Trophoblast cell (in vitro differentiated cells and primary cell): ENCODE results near the gene PITX2.

Experiments used
- DNase-seq, 2 donors: peaks; one replicate each; pipeline ENCODE4 v3.0.0-alpha.2; 2016
- H2AFZ ChIP-seq: 2 replicates; pipeline ENCODE4 v1.6.1; 2013; ENCODE audit warnings: low read length, moderate library complexity, mild to moderate bottlenecking; ENCODE audit not compliant: insufficient read depth, poor library complexity
- H2AK5ac ChIP-seq: 2 replicates; pipeline ENCODE4 v1.6.1; 2013; ENCODE audit warnings: mild to moderate bottlenecking, low read length
- H2BK120ac ChIP-seq: 2 replicates; pipeline ENCODE4 v1.6.1; 2013; ENCODE audit warnings: low read length, mild to moderate bottlenecking, moderate library complexity; ENCODE audit not compliant: insufficient read depth, poor library complexity
- H2BK12ac ChIP-seq: 2 replicates; pipeline ENCODE4 v1.6.1; 2013; ENCODE audit warnings: mild to moderate bottlenecking, low read length, moderate library complexity
- H2BK5ac ChIP-seq: 2 replicates; pipeline ENCODE4 v1.6.1; 2013; ENCODE audit warnings: low read length, low read depth, moderate library complexity, mild to moderate bottlenecking; ENCODE audit not compliant: poor library complexity
- H3K14ac ChIP-seq: 2 replicates; pipeline ENCODE4 v1.6.1; 2013; ENCODE audit warnings: mild to moderate bottlenecking, low read length
- H3K18ac ChIP-seq: 2 replicates; pipeline ENCODE4 v1.6.1; 2013; ENCODE audit warnings: mild to moderate bottlenecking, low read length
- H3K23ac ChIP-seq: 2 replicates; pipeline ENCODE4 v1.6.1; 2013; ENCODE audit warnings: low read length
- H3K27ac ChIP-seq: 2 replicates; pipeline ENCODE4 v1.5.1; 2013; ENCODE audit warnings: low read depth, mild to moderate bottlenecking, inconsistent platforms, low read length, moderate library complexity
- H3K27me3 ChIP-seq: 2 replicates; pipeline ENCODE4 v1.6.1; 2013; ENCODE audit warnings: inconsistent platforms, mild to moderate bottlenecking, low read length, moderate library complexity; ENCODE audit not compliant: insufficient read depth
- H3K36me3 ChIP-seq, 2 experiments: 1 replicate in 1 of 2; 2 replicates in 1 of 2; pipeline ENCODE4 v1.6.1; 2013; ENCODE audit warnings: low read length in 2 of 2, mild to moderate bottlenecking in 2 of 2, moderate library complexity in 1 of 2; ENCODE audit not compliant: insufficient read depth in 2 of 2, control insufficient read depth in 1 of 2
- H3K4ac ChIP-seq: 2 replicates; pipeline ENCODE4 v1.6.1; 2013; ENCODE audit warnings: low read depth, mild to moderate bottlenecking, low read length, moderate library complexity
- H3K4me1 ChIP-seq, 2 experiments: 1 replicate in 1 of 2; 2 replicates in 1 of 2; pipeline ENCODE4 v1.6.1; 2013; ENCODE audit warnings: low read length in 2 of 2, mild to moderate bottlenecking in 2 of 2, moderate library complexity in 1 of 2; ENCODE audit not compliant: insufficient read depth in 2 of 2, control insufficient read depth in 1 of 2
- H3K4me2 ChIP-seq: 2 replicates; pipeline ENCODE4 v1.6.1; 2013; ENCODE audit warnings: inconsistent platforms, mild to moderate bottlenecking, low read length, moderate library complexity
- H3K4me3 ChIP-seq: 2 replicates; pipeline ENCODE4 v1.5.1; 2013; ENCODE audit warnings: mild to moderate bottlenecking, low read depth, low read length, inconsistent platforms
- H3K79me1 ChIP-seq: one replicate; pipeline ENCODE4 v1.6.1; 2013; ENCODE audit warnings: low read length
- H3K79me2 ChIP-seq: 2 replicates; pipeline ENCODE4 v1.6.1; 2013; ENCODE audit warnings: low read length, mild to moderate bottlenecking; ENCODE audit not compliant: control insufficient read depth, insufficient read depth, poor library complexity
- H3K9ac ChIP-seq: 2 replicates; pipeline ENCODE4 v1.6.1; 2013; ENCODE audit warnings: mild to moderate bottlenecking, low read length
- H3K9me3 ChIP-seq: 2 replicates; pipeline ENCODE4 v1.6.1; 2013; ENCODE audit warnings: low read depth, mild to moderate bottlenecking, control low read depth, inconsistent platforms, low read length; ENCODE audit not compliant: insufficient read depth
- H4K12ac ChIP-seq: 2 replicates; pipeline ENCODE4 v1.6.1; 2013; ENCODE audit warnings: low read depth, mild to moderate bottlenecking, low read length, moderate library complexity
- H4K8ac ChIP-seq: 2 replicates; pipeline ENCODE4 v1.6.1; 2013; ENCODE audit warnings: low read depth, mild to moderate bottlenecking, low read length, moderate library complexity
- H4K91ac ChIP-seq: one replicate; pipeline ENCODE4 v1.6.1; 2013; ENCODE audit warnings: low read depth, mild to moderate bottlenecking, low read length, moderate library complexity
- WGBS: extraction: QIAGEN DNeasy Blood & Tissue Kit; methylation state at CpG from one replicate; pipeline ENCODE4 v1.1.7; 2013; ENCODE audit warnings: missing lambda C conversion rate; ENCODE audit not compliant: insufficient read length, insufficient coverage; ENCODE audit errors: extremely low coverage; 5-methylcytosine and 5-hydroxymethylcytosine counted together

Gene PITX2

DNA sequence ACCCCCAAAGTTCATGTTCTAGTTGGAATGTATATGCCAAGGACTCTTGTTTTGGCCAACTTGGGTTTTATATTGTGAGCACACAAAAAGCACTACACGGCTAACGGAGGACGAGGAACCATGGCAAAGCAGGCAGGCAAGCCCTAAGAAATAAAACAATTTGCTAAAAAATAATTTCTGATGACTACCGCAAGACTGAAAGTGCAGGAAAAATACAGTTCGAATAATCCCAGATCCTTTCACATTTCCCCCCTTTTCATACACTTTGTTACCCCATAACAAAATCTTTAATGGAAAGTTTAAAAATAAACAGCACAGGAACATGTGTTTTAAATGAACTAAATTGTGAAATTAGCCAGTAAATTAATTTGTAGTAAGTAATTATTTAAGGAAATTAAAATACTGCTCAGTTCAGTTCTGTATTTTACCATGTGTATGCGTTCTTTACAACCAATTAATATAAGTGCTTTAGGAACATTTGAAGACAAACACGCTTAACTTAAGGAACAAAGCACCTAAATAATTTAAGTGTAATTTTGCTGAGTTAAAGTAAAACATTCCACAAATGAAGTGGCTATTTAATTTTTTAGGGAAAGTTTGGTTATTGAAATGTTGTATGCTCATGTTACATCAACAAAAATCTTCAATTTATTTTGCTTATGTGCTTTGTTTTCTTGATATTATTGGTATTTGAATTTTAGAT, 12.4 kb upstream of the PITX2 start:
- H3K4ac ChIP-seq: no peak overlapping the region
- H3K14ac ChIP-seq: no peak overlapping the region
- H3K79me1 ChIP-seq: no peaks in the 10 kb centered on the region
- no peak overlapping the region for H4K12ac ChIP-seq
- no peaks in the 10 kb centered on the region for H3K36me3 ChIP-seq
- H2AK5ac ChIP-seq: no peak overlapping the region
- no peak overlapping the region for H2BK12ac ChIP-seq
- peaks cover 18 to 24% of the 10 kb centered on the region in 2 experiments for H3K4me1 ChIP-seq
- H3K27me3 ChIP-seq: peaks cover 79% of the 10 kb centered on the region
- H3K4me3 ChIP-seq: no peak overlapping the region
- H3K18ac ChIP-seq: no peak overlapping the region
- no peak overlapping the region for H3K9ac ChIP-seq
- no CpG with 5 or more reads among the region's 7 CpGs for WGBS
- no peak overlapping the region for H2AFZ ChIP-seq
- DNase-seq: no peak
- H3K9me3 ChIP-seq: peaks cover 6% of the 10 kb centered on the region
- H3K27ac ChIP-seq: no peak overlapping the region
- no peak overlapping the region for H3K4me2 ChIP-seq
- H3K79me2 ChIP-seq: no peaks in the 10 kb centered on the region
- H2BK5ac ChIP-seq: no peak overlapping the region
- no peak overlapping the region for H2BK120ac ChIP-seq
- H4K8ac ChIP-seq: no peak overlapping the region
- H4K91ac ChIP-seq: no peak overlapping the region
- H3K23ac ChIP-seq: no peak overlapping the region

DNA sequence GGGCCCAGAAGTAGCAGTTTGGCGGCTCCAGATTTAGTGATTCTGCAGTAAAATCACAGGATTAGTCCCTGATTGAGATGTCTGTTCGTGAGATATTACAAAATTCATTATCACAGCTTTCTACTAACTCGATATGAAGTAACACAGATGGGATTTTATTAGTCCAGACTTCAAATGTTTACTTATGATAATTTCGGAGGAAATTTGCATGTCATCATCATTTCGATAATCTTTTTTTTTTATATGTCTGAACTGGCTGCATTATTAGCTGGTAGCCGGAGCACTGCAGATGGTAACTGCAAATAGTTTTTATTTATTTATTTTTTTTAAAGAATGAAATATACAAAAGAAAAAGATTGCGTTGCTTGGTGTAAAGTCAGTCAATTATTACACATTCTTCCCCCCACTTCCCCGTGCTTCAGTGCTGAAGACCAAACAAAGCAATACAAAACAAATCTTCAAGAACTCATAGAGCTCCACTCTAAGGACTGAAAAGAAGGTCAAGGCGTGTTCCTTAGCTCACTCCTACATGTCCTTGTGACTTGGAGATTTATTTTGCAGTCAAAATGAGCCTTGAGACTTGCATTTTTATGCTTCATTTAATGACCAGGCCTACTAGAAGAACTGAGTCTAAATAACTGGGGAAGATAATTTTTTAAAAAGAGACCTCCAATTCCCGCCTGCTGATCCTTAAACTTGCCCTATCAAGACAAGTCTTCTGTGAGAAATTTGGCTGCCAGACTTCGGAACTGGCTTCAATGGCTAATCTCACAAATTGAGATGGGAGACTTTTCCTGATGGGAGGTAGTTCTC, 11.7 kb upstream of the PITX2 start:
- WGBS: no CpG with 5 or more reads among the region's 11 CpGs
- Histone ChIP-seq H2BK5ac (no peak overlapping the region), H2BK120ac (no peak overlapping the region), H3K9ac (no peak overlapping the region), H2AFZ (no peak overlapping the region), H3K9me3 (peaks cover 6% of the 10 kb centered on the region), H3K79me1 (no peaks in the 10 kb centered on the region), H3K36me3 (no peaks in the 10 kb centered on the region), H3K79me2 (no peaks in the 10 kb centered on the region), H2BK12ac (no peak overlapping the region), H3K23ac (no peak overlapping the region), H3K4ac (no peak overlapping the region), H4K12ac (no peak overlapping the region), H3K14ac (no peak overlapping the region), H4K91ac (no peak overlapping the region), H3K18ac (no peak overlapping the region), H3K4me2 (peak overlapping the region; percentile 34), H3K27ac (no peak overlapping the region), H3K4me1 (peaks cover 18 to 24% of the 10 kb centered on the region in 2 experiments), H3K27me3 (peaks cover 78% of the 10 kb centered on the region), H2AK5ac (no peak overlapping the region), H4K8ac (no peak overlapping the region), H3K4me3 (no peak overlapping the region)
- no peak for DNase-seq

DNA sequence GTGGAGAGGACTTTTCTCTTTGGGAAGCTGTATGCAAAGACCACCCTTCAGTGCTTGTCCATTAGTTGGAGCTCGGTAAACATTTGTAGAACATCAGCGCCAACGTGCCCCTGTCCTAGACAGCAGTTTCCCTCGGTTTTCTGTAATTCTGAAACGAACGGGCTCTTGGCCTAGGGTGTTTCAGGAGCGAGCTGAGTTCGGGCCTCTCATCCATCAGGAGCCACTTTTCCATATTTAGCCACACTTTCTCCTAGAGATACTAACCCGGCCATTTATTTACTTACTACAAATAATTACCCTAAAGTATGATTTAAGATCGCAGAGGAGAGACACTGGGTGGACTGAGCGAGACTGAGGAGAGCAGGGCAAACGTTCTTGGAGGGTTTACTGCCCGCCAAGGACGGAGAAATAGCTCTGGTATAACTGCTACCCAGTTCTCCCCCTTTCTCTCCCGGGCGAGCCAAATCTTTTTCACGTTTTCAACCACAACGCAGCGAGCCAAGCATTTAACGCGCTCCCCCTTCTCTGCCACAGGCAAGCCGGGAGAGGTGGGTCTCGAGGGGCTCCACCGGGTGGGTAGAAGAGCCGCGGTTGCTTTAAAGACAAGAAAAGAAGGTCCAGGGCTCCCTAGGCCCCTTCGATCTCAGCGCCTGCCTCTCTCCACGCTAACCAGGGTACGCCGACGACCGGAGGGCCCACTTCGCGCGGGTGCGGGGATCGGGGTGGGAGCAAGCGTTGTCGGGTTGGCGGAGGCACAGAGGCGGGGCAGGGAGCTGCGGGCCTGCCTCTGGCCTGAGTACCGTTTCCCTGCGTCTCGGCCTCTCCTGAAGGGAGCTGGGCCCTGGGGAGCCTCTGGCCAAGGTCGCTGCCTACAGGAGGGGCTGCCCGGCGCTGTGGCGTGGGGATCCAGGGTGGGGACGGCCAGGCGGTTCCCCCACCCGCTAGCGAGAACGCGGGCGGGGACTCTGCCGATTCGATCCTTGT, 10.8 kb upstream of the PITX2 start:
- Histone ChIP-seq H3K27me3 (peaks cover 77% of the 10 kb centered on the region), H3K4me2 (peak overlapping the region; percentile 34), H3K23ac (no peak overlapping the region), H3K18ac (no peak overlapping the region), H4K12ac (no peak overlapping the region), H3K4me3 (no peak overlapping the region), H4K8ac (no peak overlapping the region), H3K79me1 (no peaks in the 10 kb centered on the region), H3K9ac (no peak overlapping the region), H2AFZ (no peak overlapping the region), H4K91ac (no peak overlapping the region), H3K36me3 (no peaks in the 10 kb centered on the region), H3K27ac (no peak overlapping the region), H3K9me3 (peaks cover 6% of the 10 kb centered on the region), H3K4ac (no peak overlapping the region), H2AK5ac (no peak overlapping the region), H2BK12ac (no peak overlapping the region), H3K79me2 (no peaks in the 10 kb centered on the region), H2BK5ac (no peak overlapping the region), H3K4me1 (peaks cover 21 to 24% of the 10 kb centered on the region in 2 experiments), H2BK120ac (no peak overlapping the region), H3K14ac (no peak overlapping the region)
- WGBS: no CpG with 5 or more reads among the region's 59 CpGs
- no peak for DNase-seq
